Measurements from ENCODE around the gene ELP4.

DNA sequence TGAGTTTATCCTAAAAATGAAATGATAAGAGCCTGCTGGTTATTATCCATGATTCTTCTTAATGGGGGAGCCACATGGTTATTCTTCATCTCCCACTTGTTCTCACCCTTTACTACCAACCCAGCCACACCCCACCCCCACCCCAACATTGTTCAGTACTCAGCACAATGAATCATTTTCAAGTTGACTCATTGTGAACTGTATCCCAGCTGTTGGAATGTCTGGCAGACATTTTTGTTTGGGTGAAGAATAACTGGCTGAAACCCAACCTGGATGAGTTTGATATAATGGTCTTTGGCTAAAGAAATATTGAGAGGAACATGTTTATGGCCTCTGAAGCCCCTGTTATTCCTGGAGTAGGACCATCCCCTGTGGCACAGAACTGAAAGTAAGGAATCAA, 136.2 kb downstream of the ELP4 start:
- TF ChIP-seq, protein P1, sequence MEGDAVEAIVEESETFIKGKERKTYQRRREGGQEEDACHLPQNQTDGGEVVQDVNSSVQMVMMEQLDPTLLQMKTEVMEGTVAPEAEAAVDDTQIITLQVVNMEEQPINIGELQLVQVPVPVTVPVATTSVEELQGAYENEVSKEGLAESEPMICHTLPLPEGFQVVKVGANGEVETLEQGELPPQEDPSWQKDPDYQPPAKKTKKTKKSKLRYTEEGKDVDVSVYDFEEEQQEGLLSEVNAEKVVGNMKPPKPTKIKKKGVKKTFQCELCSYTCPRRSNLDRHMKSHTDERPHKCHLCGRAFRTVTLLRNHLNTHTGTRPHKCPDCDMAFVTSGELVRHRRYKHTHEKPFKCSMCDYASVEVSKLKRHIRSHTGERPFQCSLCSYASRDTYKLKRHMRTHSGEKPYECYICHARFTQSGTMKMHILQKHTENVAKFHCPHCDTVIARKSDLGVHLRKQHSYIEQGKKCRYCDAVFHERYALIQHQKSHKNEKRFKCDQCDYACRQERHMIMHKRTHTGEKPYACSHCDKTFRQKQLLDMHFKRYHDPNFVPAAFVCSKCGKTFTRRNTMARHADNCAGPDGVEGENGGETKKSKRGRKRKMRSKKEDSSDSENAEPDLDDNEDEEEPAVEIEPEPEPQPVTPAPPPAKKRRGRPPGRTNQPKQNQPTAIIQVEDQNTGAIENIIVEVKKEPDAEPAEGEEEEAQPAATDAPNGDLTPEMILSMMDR (tag by site-specific recombination; IDR thresholded peaks at IDR 0.05): no peak
- no peak for TF ChIP-seq ZEB2 (tag by site-specific recombination; IDR thresholded peaks at IDR 0.05)
- TF ChIP-seq ZNF274 (IDR thresholded peaks at IDR 0.05; ENCODE audit: low read length): no peak
- no peak for TF ChIP-seq ZNF274 (tag by site-specific recombination; IDR thresholded peaks at IDR 0.05; ENCODE audit: borderline replicate concordance)
- TF ChIP-seq ZNF239 (tag by site-specific recombination; IDR thresholded peaks at IDR 0.05): no peak
- TF ChIP-seq, protein P2, sequence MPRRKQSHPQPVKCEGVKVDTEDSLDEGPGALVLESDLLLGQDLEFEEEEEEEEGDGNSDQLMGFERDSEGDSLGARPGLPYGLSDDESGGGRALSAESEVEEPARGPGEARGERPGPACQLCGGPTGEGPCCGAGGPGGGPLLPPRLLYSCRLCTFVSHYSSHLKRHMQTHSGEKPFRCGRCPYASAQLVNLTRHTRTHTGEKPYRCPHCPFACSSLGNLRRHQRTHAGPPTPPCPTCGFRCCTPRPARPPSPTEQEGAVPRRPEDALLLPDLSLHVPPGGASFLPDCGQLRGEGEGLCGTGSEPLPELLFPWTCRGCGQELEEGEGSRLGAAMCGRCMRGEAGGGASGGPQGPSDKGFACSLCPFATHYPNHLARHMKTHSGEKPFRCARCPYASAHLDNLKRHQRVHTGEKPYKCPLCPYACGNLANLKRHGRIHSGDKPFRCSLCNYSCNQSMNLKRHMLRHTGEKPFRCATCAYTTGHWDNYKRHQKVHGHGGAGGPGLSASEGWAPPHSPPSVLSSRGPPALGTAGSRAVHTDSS (tag by site-specific recombination; IDR thresholded peaks at IDR 0.05): no peak

Data from HEK293 (cell line).